Lower leg skin (tissue), 3 donors: ENCODE results near the gene GRIK4.

Experiments
- CTCF ChIP-seq, 3 donors: fragments of 450-650 bp; IDR thresholded peaks; one replicate each; pipeline ENCODE4 v1.5.1; 2016; ENCODE audit warnings: antibody characterized with exemption in 3 of 3, mild to moderate bottlenecking in 3 of 3, moderate library complexity in 2 of 3
- POLR2A ChIP-seq, 2 donors: fragments of 450-650 bp; IDR thresholded peaks; one replicate each; pipeline ENCODE4 v1.6.1; 2016 to 2017; ENCODE audit warnings: antibody characterized with exemption in 2 of 2, mild to moderate bottlenecking in 1 of 2, moderate library complexity in 1 of 2

GRCh38 chr11:120893440-120894201 lies 382.1 kb downstream of the GRIK4 start:
- no peak for TF ChIP-seq CTCF (IDR thresholded peaks at IDR 0.05)
- TF ChIP-seq POLR2A (IDR thresholded peaks at IDR 0.05): no peak
